ENCODE data around the gene SIGLEC9.

Gene SIGLEC9

DNA sequence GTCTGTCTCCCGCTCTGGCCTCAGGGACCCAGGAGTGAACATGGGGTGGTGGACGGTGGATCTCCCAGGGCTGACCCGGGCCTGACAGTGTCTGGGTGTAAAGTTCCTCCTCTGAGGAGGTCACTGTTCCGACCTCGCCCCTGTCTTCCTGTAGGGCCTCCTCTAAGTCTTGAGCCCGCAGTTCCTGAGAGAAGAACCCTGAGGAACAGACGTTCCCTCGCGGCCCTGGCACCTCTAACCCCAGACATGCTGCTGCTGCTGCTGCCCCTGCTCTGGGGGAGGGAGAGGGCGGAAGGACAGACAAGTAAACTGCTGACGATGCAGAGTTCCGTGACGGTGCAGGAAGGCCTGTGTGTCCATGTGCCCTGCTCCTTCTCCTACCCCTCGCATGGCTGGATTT lies at the start of gene SIGLEC9:
SIGLEC9 (plus strand) TSS at position 178 of the 400 bp plus-strand sequence; CDS start at position 247, 69 bp downstream.
- no peak for DNase-seq

DNA sequence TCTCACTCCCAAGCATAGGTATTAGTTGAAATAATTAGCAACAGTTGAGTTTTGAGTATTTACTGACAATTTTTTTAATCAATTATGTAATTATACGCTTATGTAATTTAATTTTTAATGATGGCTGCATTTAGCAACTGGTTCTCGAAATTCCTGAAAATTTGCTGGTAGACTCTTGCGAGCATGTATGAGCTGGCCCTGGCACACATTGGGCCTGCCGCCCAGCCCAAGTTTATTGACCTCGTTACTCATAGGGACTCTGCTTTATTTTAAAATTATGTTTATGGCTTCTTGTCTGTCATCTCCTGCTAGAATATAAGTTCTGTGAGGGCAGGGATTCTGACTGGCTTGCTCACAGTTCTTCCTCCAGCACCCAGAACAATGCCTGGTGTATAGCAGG lies 48.7 kb upstream of the SIGLEC9 start:
- no peak for DNase-seq

DNA sequence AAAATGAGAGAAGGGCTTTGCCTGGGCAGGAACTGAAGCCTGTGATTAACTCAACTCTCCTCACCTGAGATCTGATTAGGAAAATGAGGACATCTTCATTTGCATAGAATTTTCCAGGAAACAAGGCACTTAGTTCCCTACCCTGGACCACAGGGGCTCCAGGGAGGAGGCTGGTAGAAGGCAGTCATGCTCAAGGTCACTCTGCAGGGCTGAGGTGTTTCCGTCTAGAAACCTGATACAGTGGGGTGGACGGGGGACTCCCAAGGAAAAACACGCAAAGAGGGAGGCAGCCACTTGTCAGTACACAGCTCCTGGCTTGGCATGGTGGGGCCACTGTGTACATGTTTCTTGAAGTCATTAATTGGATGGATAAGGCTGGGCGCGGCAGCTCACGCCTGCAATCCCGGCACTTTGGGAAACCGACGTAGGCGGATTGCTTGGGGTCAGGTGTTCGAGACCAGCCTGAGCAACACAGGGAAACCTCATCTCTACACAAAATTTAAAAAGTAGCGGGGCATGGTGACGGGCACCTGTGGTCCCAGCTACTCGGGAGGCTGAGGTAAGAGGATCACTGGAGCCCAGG lies 48.0 kb upstream of the SIGLEC9 start:
- DNase-seq = no peak

DNA sequence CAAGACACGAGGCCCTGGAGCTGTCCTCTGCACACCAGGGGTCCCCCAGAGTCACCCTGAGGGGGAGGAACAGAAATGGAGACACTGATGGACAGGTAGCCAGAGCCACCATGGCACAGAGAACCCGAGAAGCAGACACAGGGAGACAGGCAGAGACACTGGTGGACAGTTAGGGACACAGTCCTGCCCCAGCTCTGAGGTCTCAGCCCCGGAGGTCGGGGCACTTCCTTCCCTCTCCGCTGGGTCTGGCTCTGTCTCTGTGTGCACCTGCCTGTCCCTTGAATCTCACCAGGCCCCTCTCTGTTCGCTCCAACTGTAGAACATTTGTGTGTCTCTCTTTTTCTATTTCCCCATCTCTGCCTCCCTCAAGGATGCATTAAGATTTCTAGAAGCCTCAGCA lies 46.6 kb upstream of the SIGLEC9 start:
- DNase-seq = no peak

DNA sequence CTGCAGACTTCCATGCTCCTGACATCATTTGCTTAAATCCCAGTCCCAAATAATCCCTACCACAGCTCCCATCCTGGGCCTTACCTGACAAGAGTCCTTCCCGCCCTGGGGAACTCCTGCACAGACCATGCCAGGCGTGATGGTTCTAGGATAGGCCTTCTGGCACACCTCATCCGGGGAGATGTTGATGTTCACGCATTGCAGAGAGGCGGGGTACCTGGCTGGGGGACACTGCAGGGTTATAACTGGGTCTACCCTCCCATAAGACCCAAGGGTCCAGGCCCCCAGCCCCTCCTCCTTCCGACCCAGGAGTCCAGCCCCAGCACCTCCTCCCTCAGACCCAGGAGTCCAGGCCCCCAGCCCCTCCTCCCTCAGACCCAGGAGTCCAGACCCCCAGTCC lies 46.0 kb upstream of the SIGLEC9 start:
- no peak for DNase-seq

DNA sequence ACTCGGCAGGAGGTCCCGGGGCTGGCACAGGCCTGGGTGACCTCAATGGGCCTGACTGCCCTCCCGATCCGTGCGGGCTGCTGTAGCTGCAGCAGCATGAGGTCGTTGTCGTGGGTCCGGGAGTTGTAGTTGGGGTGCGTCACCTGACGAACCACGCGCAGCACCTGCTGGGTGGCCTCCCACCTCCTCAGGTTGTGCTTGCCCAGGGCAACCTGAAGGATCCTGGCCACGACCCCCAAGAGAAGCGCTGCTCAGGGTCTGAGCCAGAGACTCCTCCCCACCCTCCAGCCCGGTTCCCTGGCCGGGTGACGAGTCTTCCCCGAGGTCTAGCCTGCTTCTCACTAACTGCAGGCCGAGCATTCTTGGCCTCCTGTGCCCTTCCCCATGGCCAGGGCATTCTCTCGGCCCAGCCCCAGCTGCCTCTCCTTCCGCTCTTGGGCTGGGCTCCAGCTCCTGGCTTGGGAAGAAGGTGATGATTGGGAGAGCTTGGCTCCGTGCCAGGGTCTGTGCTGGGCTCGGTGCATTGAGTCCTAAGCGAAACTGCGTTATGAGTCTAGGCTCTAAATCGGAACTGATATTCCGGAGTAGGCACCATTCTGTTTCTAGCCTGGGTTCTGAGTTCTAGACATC lies 45.1 kb upstream of the SIGLEC9 start:
- no peak for DNase-seq

DNA sequence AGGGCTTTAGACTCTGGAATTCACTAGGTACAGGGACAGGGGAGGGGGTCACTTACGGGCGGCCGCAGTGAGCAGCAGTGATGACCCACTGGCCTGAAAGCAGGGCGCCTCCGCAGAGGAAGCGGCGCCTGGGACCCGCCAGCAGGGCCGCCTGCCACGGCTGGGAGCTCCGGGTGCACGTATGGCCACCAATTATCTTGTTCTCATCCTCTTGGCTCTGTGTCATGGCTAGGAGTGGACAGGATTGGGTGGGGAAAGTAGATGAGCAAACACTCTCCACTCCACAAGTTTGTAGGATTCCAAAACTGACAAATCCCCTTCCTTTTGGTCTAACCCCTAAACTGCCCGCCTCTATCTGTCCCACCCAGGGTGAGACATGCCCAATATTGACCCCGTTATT lies 43.2 kb upstream of the SIGLEC9 start:
- DNase-seq = no peak

DNA sequence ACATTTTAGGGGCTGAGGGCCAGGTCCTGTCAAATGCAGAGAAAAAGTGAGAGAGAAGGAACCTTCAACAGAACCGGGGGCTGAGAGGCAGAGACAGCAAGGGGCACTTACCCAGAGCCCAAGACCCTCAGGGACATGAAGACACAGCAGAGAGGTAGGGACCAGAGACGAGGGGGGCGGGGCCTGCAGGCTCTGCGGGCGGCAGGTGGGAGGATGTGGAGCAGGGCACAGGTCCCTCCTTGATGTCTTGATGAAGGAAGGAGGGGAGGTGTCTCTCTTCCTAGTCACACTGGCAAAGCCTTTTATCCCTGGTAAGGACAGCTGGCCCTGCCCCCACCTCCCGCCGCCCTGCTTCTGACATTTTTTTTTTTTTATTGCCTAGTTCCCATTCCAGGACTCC lies 42.1 kb upstream of the SIGLEC9 start, which contains the start of gene KLK14:
KLK14 (minus strand) TSS at position 277 of the 400 bp plus-strand sequence; CDS start at position 4, 273 bp downstream.
- DNase-seq = no peak

DNA sequence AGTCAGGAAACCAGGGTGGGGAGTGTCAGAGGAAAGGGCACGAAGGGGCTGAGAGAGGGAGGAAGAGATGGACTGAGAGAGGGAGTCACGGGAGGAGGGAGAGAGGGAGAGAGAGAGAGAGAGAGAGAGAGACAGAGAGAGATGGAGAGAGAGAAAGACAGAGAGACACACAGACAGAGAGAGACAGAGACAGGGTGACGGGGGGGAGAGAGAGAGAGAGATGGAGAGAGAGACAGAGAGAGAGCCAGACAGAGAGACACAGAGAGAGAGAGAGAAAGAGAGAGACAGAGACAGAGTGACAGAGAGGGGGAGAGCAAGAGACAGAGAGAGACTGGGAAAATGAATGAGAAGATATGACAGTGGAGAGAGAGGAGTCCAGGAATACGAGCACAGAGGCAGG lies 41.5 kb upstream of the SIGLEC9 start:
- no peak for DNase-seq

DNA sequence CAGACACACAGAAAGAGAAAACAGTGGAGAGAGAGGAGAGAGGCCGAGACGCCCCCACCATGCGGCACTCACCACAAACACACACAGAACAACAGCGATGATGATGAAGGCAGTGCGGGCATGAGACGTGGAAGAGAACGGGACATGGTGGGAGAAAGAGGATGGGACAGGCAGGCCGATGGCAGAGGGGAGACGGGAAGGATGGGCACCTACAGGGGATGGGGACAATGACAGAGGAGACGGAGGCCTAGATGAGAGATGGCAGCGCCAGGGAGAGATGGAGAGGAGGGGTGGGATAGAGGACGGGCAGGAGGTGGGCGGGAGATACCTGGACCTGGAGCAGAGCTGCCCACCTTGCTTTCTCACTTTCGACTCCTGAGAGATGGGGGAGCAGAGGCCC lies 40.9 kb upstream of the SIGLEC9 start:
- DNase-seq = no peak

DNA sequence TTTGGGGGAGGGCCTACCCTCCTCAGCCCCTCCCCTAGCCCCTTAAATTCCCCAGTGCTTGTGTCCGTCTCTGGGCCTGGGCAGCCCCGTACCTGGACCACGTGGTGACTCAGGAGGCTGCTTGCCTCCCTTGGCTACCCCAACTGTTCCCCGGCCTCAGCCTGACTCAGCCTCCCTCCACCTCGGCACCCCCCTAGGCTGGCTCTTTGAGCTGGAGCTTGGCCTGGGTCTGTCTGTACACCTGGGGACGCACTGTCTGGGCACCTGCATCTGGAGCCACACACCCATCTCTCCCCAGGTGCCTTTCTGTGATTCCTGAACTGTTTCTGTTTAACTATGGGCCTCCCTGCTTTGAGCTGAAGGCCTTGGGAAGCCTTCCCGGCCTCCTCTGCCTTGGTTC lies 40.2 kb upstream of the SIGLEC9 start:
- no peak for DNase-seq

DNA sequence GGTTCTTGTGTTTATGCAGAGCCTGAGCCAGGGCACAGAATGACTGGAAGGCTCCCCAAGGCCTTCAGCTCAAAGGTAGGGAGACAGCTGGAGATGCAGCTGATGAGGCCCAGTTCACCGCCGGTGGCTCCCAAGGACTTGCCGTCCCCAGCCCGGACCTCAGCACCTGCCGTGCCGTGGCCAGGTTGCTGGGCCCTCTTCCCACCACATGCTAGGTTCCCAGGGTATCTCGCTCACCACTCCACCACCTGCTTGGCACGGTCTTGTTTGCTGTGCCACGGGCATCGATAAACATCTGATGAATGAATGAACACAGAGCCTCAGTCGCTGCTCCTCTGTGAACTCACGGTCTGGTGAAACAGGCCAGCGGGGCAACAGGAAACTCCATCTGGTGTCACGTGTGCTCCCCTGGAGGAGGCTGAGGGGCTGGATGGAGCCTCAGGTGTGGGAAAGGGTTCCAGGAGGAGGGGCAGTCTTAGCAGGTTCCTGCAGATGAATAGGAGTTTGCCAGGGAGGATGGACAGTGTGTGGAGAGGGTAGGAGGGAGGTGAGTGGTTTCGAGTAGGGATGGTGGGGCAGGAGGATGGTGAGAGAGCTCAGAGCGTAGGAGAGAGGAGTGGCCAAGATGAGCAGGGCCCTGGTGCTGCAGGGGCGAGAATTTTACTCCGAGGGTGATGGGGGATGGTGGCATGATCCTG lies 38.4 kb upstream of the SIGLEC9 start:
- DNase-seq = no peak

DNA sequence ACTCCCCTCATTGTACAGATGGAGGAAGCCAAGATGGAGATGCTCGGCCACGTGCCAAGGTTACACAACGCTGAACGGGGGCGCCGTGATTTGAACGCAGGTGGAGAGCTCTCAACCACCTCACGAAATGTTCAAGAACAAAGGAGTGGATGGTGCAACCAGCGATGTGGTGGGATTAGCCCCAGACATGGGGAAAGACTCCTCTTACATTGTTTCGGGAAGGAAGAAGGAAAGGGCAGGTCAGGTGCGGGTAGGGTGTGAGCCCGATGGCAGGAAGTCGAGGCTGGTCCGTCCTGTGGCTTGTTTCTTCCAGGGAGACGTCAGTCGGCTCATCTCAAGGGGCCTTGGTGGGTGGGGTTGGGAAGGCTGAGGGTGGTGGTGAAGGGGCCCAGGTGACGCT lies 34.9 kb upstream of the SIGLEC9 start:
- DNase-seq = no peak

DNA sequence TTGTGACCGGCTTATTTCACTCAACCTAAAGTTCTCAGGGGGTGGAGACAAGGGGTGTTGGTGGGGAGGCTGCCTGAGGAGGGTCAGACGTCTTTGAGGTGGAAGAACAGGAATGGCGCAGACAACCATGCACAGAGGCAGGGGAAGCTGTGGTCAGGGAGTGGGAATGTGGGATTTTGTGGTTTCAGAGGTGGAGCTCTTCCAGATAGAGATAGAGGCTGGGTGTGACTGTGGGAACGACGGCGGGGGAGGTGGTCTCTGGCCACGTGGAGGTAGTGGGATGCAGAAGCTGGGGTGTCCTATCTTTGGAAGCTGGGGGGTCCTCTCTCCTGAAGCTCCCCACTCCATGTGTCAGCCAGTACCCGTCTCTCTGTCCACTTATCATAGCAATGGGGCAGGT lies 34.2 kb upstream of the SIGLEC9 start:
- DNase-seq = no peak

DNA sequence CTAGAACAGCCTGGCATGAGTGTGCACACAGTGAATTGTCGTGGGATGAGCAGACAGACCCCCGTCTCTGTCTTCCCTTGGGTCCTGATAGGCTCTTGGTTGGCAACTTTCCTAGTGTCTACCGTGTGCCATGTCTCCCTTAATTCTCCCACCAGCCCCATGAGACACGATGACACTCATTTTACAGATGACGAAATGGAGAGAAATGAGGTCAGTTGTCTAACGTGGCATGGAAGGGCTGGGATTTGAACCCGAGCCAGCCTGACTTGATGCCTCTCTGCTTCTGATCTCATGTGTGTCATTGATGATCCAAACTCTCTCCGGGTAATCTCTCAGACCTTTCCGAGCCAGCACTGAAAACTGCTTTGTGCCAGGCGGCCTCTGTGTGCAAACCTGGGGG lies 33.6 kb upstream of the SIGLEC9 start:
- no peak for DNase-seq

DNA sequence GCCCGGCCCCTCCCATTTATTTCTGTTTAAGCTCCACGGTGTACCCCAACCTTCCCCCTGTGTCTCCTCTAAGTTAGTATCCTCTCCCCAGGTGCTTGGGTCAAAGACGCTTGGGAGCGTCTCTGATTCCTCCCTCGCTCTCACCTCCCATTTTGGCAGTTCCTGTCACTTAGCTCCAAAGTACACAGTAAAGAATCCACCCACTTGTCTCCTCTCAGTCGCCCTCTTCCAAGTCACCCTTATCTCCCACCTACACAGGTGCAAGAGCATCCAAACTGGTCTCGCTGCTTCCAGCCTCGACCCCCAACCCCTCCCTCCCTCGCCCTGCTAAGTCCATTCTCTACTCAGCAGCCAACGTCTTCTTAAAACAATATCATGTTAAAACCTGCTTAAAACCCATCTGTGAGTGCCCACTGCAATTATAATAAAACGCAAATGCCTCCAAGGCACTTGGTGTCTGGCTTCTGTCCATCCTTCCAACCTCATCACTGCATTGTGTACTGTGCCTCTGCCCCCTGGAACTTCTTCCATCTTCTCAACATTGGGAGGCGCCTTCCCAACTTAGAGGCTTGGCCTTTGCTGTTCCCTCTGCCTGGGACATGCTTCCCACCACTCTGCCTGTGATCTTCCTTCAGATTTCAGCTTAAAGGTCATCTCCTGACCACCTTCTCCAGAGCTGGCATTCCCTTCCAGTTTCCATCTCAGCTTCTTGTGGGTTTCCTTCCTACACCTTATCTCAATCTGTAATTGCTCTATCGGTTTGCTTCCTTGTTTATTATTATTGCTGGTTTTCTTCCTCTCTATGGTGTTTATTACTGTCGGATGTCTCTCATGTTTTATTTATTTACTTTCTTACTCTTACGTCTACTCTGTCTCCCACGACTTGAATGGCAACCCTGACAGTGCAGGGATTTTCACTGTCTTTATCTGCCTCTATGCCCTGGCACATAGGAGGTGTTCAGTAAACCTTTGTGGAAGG lies 32.5 kb upstream of the SIGLEC9 start:
- no peak for DNase-seq

DNA sequence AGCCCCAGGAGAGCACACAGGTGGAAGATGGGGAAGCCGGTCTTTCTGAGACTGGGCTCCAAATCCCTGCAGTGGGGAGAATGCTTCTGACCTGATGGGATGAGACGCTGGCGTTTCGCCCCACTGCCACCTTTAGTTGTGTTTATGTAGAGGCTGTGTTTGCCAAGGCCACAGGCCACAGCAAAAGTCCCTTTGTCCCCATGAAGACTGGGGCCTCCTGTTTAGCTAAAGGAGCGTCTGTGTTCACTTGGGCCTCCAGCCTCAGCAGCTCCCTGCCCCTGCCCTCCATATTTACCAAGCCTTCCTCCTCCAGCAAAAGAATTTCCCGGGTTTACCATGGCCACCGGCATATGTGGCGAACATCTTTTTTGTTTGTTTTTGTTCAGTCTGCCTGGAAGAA lies 31.6 kb upstream of the SIGLEC9 start:
- DNase-seq = no peak

DNA sequence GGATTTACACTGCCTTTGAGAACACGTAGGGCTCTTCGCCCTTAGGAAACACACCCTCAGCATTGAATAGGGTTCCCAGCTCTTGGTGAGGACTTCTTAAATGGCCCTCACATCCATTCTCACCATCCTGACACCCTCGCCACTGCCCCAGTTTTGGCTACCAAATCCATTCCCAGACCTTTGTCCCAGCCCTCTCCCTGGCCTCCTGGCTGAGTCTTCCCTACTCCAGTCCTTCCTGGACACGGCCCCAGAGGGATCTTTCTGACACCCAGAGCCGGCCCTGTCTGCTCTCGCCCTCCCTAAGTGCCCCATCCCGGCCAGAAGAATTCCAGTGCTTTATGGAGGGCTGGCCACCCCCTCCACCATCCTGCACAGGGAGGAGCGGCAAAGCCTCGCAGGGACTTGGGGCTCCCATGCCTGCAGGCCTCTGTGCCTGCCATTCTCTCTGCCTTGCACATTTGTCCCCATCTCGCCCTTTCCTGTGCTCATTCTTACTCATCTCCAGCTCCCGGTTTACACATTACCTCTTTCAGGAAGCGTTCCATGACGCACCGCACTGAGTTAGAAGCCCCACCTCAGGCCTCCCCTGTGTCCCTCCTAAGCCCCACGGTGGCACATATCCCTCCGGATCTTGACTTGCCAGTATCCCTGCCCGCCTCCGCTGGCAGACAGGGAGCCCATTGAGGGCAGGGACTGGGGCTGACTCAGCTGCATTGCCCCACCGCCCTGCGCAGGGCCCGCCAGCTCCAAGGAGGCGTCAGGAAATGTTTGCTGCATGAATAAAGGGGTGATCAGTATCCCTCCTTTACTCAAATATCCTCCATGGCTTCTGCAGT lies 31.0 kb upstream of the SIGLEC9 start:
- no peak for DNase-seq

DNA sequence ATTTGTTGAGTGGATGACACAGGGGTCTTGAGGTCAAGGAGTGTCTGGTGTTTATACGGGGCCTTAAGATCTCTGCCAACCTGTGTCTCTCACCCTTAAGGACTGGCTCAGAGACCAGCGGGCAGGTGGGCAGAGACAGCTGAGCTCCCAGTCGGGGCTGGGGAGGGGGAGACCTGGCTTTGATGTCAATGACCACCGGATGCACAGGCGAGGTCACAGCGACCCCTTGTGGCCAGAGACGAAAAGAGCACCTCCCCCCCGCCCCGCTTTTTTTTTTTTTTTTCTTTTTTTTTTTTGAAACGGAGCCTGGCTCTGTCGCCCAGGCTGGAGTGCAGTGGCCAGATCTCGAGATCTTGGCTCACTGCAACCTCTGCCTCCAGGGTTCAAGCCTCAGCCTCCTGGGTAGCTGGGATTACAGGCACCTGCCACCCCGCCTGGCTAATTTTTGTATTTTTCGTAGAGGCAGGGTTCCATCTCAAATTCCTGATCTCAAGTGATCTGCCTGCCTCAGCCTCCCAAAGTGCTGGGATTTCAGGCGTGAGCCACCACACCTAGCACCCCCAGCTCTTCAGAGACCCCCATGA lies 29.9 kb upstream of the SIGLEC9 start:
- peak; percentile 36 to 40 for DNase-seq

DNA sequence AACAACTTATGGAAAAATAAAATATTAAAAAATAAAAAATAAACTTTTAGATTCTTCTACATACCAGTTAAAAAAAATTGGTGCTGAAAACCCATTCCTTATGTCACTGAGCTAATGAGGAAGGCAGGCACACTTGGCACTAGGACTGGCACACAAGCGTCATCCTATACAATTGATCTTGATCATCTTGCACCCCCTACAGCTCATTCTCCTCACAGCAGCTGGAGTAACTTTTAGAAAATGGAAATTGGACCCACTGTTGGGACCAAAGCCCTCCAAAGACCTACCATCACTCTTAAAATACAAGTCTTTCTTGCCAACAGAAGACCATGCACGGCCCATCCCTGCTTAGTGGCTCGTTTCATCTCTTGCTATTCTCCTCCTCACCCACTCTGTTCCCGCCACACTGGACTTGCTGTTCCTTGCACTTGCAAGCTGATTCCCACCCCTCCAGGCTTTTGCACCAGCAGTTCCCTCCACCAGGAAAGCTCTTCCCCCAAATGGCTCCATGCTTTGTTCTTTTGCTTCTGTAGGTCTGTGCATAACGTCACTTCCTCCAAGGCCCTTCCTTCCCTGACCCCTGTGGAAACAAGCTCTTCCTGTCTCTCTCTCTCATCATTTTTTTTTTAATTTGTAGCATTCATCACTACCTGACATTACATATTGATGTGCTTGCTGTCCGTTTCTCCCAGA lies 28.1 kb upstream of the SIGLEC9 start:
- no peak for DNase-seq

DNA sequence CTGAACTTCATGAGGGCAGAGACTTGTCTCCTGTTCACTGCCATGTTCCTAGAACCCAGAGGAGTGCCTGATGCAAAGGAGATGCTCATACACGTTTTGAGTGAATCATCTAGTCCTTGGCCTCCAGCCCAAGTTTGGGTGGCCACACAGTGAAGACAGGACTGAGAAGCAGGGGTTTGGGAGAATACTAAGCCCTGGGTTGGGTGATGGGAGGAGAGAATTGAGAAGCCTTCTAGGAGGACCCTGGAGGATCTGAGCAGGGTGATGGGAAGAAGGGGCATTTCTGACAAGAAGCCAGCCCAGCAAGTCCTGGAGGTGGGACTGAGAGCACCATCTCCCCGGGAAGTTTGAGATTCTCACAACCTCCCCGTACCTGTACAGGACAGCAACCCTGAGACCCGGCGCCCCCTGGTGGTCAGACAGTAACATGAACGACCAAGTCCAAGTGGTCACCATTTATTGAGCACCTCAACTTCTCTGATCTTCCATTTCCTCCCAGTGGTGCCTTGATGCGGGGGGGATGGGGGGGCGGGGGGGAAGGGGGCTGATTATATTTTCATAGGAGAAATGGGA lies 27.5 kb upstream of the SIGLEC9 start:
- DNase-seq = peak; percentile 32 to 58

Data from NCI-H1930 (cell line).